ENCODE data around the gene STK32C.
A peak's percentile ranks its signal among the peaks of the same experiment; 100 is the strongest.

Gene STK32C

GRCh38 chr10:132248455-132249225 lies 59.1 kb downstream of the STK32C start:
- DNase-seq (ENCODE audit: extremely low spot score), result peak; percentile 99
- POLR2A ChIA-PET, result no interaction called here
- CTCF ChIA-PET, result interaction anchor here (0.9 kb wide), 1 partner anchor 29 kb away, joined by 3 read pairs; no protein-coding TSS in a partner anchor
- TF ChIP-seq PKNOX1 (IDR thresholded peaks at IDR 0.05) (no peak), ELF4 (IDR thresholded peaks at IDR 0.05) (no peak), FOXK2 (IDR thresholded peaks at IDR 0.05) (no peak), ARNT (IDR thresholded peaks at IDR 0.05) (no peak), HDGF (IDR thresholded peaks at IDR 0.05; ENCODE audit: borderline replicate concordance) (no peak), ZNF384 (IDR thresholded peaks at IDR 0.05) (no peak), TARDBP (IDR thresholded peaks at IDR 0.05) (no peak), L3MBTL2 (conservative IDR thresholded peaks at IDR 0.05) (no peak), SUZ12 (IDR thresholded peaks at IDR 0.05) (no peak), BHLHE40 (IDR thresholded peaks at IDR 0.05; ENCODE audit: borderline replicate concordance) (no peak), NFRKB (IDR thresholded peaks at IDR 0.05) (no peak), FOXM1 (IDR thresholded peaks at IDR 0.05; ENCODE audit: borderline replicate concordance) (no peak), LEF1 (IDR thresholded peaks at IDR 0.05; ENCODE audit: borderline replicate concordance) (no peak), FOXA1 (IDR thresholded peaks at IDR 0.05) (no peak), SP1 (IDR thresholded peaks at IDR 0.05) (no peak), CTBP1 (IDR thresholded peaks at IDR 0.05; ENCODE audit: borderline replicate concordance) (no peak)

GRCh38 chr10:132247943-132248342 lies 59.8 kb downstream of the STK32C start:
- POLR2A ChIA-PET, result no interaction called here
- DNase-seq (ENCODE audit: extremely low spot score), result no peak
- CTCF ChIA-PET, result no interaction called here
- TF ChIP-seq ARNT (IDR thresholded peaks at IDR 0.05) (no peak), SP1 (IDR thresholded peaks at IDR 0.05) (no peak), NFRKB (IDR thresholded peaks at IDR 0.05) (no peak), FOXA1 (IDR thresholded peaks at IDR 0.05) (no peak), FOXM1 (IDR thresholded peaks at IDR 0.05; ENCODE audit: borderline replicate concordance) (no peak), BHLHE40 (IDR thresholded peaks at IDR 0.05; ENCODE audit: borderline replicate concordance) (no peak), CTBP1 (IDR thresholded peaks at IDR 0.05; ENCODE audit: borderline replicate concordance) (no peak), L3MBTL2 (conservative IDR thresholded peaks at IDR 0.05) (no peak), TARDBP (IDR thresholded peaks at IDR 0.05) (no peak), FOXK2 (IDR thresholded peaks at IDR 0.05) (no peak), LEF1 (IDR thresholded peaks at IDR 0.05; ENCODE audit: borderline replicate concordance) (no peak), ZNF384 (IDR thresholded peaks at IDR 0.05) (no peak)

- ChIA-PET CTCF (no interaction called here), POLR2A (no interaction called here)
- DNase-seq (ENCODE audit: extremely low spot score), result no peak
- TF ChIP-seq PKNOX1 (IDR thresholded peaks at IDR 0.05), result no peak
- TF ChIP-seq ELF4 (IDR thresholded peaks at IDR 0.05), result no peak
- no peak for TF ChIP-seq FOXA1 (IDR thresholded peaks at IDR 0.05)
- no peak for TF ChIP-seq FOXM1 (IDR thresholded peaks at IDR 0.05; ENCODE audit: borderline replicate concordance)
- no peak for TF ChIP-seq FOXK2 (IDR thresholded peaks at IDR 0.05)
- no peak for TF ChIP-seq ZNF384 (IDR thresholded peaks at IDR 0.05)
- no peak for TF ChIP-seq TARDBP (IDR thresholded peaks at IDR 0.05)
- TF ChIP-seq LEF1 (IDR thresholded peaks at IDR 0.05; ENCODE audit: borderline replicate concordance), result no peak
- no peak for TF ChIP-seq HDGF (IDR thresholded peaks at IDR 0.05; ENCODE audit: borderline replicate concordance)
These were observed 61.5 kb downstream of the STK32C start for GRCh38 chr10:132246296-132246695.

DNA sequence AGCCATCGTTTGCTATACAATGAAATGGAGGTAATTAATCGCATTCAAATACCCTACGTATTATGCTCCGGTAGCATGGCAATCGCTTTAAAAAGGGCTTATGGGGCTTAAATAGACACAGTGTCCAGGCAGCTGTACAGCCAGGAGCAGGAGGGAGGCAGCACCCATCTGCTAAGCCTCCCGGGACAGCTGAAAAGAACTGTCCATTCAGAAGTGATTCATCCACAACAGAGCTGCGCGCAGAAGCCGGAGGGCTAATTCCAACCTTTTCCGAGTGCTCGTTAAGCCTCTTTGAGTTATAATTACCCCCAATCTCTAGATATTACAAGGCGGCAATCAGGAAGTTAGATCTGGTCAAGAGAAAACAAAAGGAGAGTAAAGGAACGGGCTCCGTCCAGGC lies 62.7 kb downstream of the STK32C start:
- ChIA-PET POLR2A (no interaction called here), CTCF (no interaction called here)
- no peak for DNase-seq (ENCODE audit: extremely low spot score)
- TF ChIP-seq HDGF (IDR thresholded peaks at IDR 0.05; ENCODE audit: borderline replicate concordance) (no peak), SP1 (IDR thresholded peaks at IDR 0.05) (no peak), FOXM1 (IDR thresholded peaks at IDR 0.05; ENCODE audit: borderline replicate concordance) (no peak), LEF1 (IDR thresholded peaks at IDR 0.05; ENCODE audit: borderline replicate concordance) (no peak), NFRKB (IDR thresholded peaks at IDR 0.05) (no peak), SUZ12 (IDR thresholded peaks at IDR 0.05) (no peak), ZNF384 (IDR thresholded peaks at IDR 0.05) (no peak), PKNOX1 (IDR thresholded peaks at IDR 0.05) (no peak), FOXK2 (IDR thresholded peaks at IDR 0.05) (no peak), CTBP1 (IDR thresholded peaks at IDR 0.05; ENCODE audit: borderline replicate concordance) (no peak), TARDBP (IDR thresholded peaks at IDR 0.05) (no peak), ELF4 (IDR thresholded peaks at IDR 0.05) (no peak)

DNA sequence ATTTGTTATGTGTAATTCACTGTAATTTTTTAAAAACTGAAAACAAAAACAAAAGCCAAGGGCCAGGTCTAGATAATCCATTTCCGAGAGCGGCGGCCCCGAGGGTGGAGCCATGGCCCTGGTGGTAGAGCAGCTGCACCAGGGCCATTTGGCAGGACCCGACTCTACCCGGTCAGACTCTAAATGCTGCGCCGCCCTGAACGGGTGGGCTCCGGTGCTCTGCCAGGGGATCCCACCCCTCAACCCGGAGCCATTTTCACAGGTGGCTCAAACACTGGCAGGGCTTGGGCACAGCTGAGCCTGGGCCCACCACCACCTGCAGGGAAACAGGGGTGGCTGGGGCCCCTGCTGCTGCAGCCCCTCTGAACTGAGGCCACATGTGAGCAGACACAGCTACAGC lies 64.1 kb downstream of the STK32C start:
- ChIA-PET CTCF (no interaction called here), POLR2A (no interaction called here)
- TF ChIP-seq ELF4 (IDR thresholded peaks at IDR 0.05) (no peak), NFRKB (IDR thresholded peaks at IDR 0.05) (no peak), L3MBTL2 (conservative IDR thresholded peaks at IDR 0.05) (no peak), FOXA1 (IDR thresholded peaks at IDR 0.05) (no peak), PKNOX1 (IDR thresholded peaks at IDR 0.05) (no peak), TARDBP (IDR thresholded peaks at IDR 0.05) (no peak), LEF1 (IDR thresholded peaks at IDR 0.05; ENCODE audit: borderline replicate concordance) (no peak), BHLHE40 (IDR thresholded peaks at IDR 0.05; ENCODE audit: borderline replicate concordance) (no peak), HDGF (IDR thresholded peaks at IDR 0.05; ENCODE audit: borderline replicate concordance) (no peak), SUZ12 (IDR thresholded peaks at IDR 0.05) (no peak), ZNF384 (IDR thresholded peaks at IDR 0.05) (no peak), SP1 (IDR thresholded peaks at IDR 0.05) (no peak)
- no peak for DNase-seq (ENCODE audit: extremely low spot score)

Data from HEK293T (cell line).